K562 (cell line): ENCODE results near the gene LTO1. TPM values are rescaled to one million over a fixed set of nuclear protein-coding genes. Genes with fewer than 3 reads are reported as not detected.

ENCODE experiments used
- ARID1B ChIP-seq: fragments of 450-650 bp; IDR thresholded peaks from 2 replicates; pipeline ENCODE4 v1.6.1; 2016; ENCODE audit warnings: antibody characterized with exemption, mild to moderate bottlenecking, inconsistent platforms
- GATAD2A ChIP-seq: fragments of 450-650 bp; IDR thresholded peaks from 2 replicates; pipeline ENCODE4 v1.6.1; 2017
- JUND ChIP-seq, 2 experiments: IDR thresholded peaks; 2 replicates in 1 of 2; 3 replicates in 1 of 2; pipeline ENCODE4 v1.6.1; 2011; ENCODE audit warnings: borderline replicate concordance in 2 of 2, low read depth in 2 of 2, low read length in 2 of 2, improper control_type of control experiment in 1 of 2, missing biosample characterization in 1 of 2, missing genetic modification characterization in 1 of 2, missing genetic modification reagents in 1 of 2
- LARP7 ChIP-seq: fragments of 450-650 bp; IDR thresholded peaks from 2 replicates; pipeline ENCODE4 v1.6.1; 2016
- MEF2D ChIP-seq: conservative IDR thresholded peaks from 2 replicates; pipeline ENCODE4 v1.6.1; 2016; ENCODE audit warnings: low read depth, missing genetic modification characterization, missing compliant biosample characterization
- MLX ChIP-seq, 2 experiments: fragments of 450-650 bp in 1 of 2; sonication (generic) in 1 of 2; formaldehyde crosslinking; conservative IDR thresholded peaks; 2 replicates each; pipeline versions ENCODE4 v1.4.0 to v1.8.1; 2020 to 2022; ENCODE audit warnings: mild to moderate bottlenecking in 1 of 2, missing genetic modification reagents in 1 of 2
- PHF20 ChIP-seq: fragments of 450-650 bp; IDR thresholded peaks from 2 replicates; pipeline ENCODE4 v1.6.1; 2018; ENCODE audit not compliant: partially characterized antibody
- POLR3G ChIP-seq: IDR thresholded peaks from 2 replicates; pipeline ENCODE4 v1.6.1; 2011; ENCODE audit not compliant: insufficient read length, insufficient replicate concordance; ENCODE audit errors: extremely low read depth
- PYGO2 ChIP-seq: fragments of 450-650 bp; IDR thresholded peaks from 2 replicates; pipeline ENCODE4 v1.6.1; 2016; ENCODE audit warnings: mild to moderate bottlenecking, missing genetic modification characterization, moderate library complexity, missing compliant biosample characterization
- ZNF12 ChIP-seq: sonication (generic); formaldehyde crosslinking; IDR thresholded peaks from 2 replicates; pipeline ENCODE4 v1.4.0; 2020; ENCODE audit warnings: mild to moderate bottlenecking, missing genetic modification reagents
- ZNF583 ChIP-seq: fragments of 250-450 bp; sonication (Bioruptor Pico); IDR thresholded peaks from 2 replicates; pipeline ENCODE4 v1.4.0; 2020
- ZNF695 ChIP-seq: fragments of 450-650 bp; formaldehyde crosslinking; IDR thresholded peaks from 2 replicates; pipeline ENCODE4 v1.4.0; 2020; ENCODE audit warnings: mild to moderate bottlenecking, moderate library complexity
- ZNF717 ChIP-seq: fragments of 250-450 bp; sonication (Bioruptor Pico); IDR thresholded peaks from 2 replicates; pipeline ENCODE4 v1.5.0; 2021
- ZZZ3 ChIP-seq: fragments of 450-650 bp; IDR thresholded peaks from 2 replicates; pipeline ENCODE4 v1.6.1; 2016; ENCODE audit warnings: antibody characterized with exemption, mild to moderate bottlenecking, moderate library complexity
- polyA plus RNA-seq, 8 experiments: library from polyadenylated mRNA; depleted of rRNA in 4 of 8; stranded (reverse) in 5 of 8; unstranded in 3 of 8; fragments of >200 nt; fragmentation: Nextera tagmentation in 2 of 8; fragmentation: Illumina TruSeq in 1 of 8; extraction: Ambion mirVana in 2 of 8; extraction: Trizol in 1 of 8; gene quantifications; 2 replicates each; pipeline versions ENCODE4 v1.2.1 to v1.2.3, GENCODE V29; 2011 to 2014; ENCODE audit warnings: inconsistent platforms in 1 of 8, missing spikeins in 1 of 8
- total RNA-seq, 7 experiments: library from RNA; depleted of rRNA in 6 of 7; stranded (reverse); fragments of >200 nt in 6 of 7; fragmentation: Illumina TruSeq in 2 of 7; extraction: Trizol in 2 of 7; gene quantifications; 2 replicates each; pipeline versions ENCODE4 v1.2.1 to v1.2.3, GENCODE V29; 2011 to 2021; ENCODE audit warnings: low replicate concordance in 1 of 7
- TF ChIP-seq, protein P1 (sequence below): fragments of 250-450 bp; sonication (Bioruptor Pico); IDR thresholded peaks from 2 replicates; pipeline ENCODE4 v1.4.0; 2020
- TF ChIP-seq, protein P2 (sequence below): fragments of 450-650 bp; formaldehyde crosslinking; IDR thresholded peaks from 2 replicates; pipeline ENCODE4 v1.4.0; 2020; ENCODE audit warnings: mild to moderate bottlenecking
- TF ChIP-seq, protein P3 (sequence below): sonication (generic); formaldehyde crosslinking; IDR thresholded peaks from 2 replicates; pipeline ENCODE4 v1.9.0; 2022; ENCODE audit warnings: mild to moderate bottlenecking, missing genetic modification reagents

Gene LTO1
- total and polyA plus RNA-seq, 9 of the 15 experiments (the other 6 are each of a cell fraction or from before 2014, with no cell fraction given), result 2.6 to 43.4 (median 19.1) TPM

DNA sequence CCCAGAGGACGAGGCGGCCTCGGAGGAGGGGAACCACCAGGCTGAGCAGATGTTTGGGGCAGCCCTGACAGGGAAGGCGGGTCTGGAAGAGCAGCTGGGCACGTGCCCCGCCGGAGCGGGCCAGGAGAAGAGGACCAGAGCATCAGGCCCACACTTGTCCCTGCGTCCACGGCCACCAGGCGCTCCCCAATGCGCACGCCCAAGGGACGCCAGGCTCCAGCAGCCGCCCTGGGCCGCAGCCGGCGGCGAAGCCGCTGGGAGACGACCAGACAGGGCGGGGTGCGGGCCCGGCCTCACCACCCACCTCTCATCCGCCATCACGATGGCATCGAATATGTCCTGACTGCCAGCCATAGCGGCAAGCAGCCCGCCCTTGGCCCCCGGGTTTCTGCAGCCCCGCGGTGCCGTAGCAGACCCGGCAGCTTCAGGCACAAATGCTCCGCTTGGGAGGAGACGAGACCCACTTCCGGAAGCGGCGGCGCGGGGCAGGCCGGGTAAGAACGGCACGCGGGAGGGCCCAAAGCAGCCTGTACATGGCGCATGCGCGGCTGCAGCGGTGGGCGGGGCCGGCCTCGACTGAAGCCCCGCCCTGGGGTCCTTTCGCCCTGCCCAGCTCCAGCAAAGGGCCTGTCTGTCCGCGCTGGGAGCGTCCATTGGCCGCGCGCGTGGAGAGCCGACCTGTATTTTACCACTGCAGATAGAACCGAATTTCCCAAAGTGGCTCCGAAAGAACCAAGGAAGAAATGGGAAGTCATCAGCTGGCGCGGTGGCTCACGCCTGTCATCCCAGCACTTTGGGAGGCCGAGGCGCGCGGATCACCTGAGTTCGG lies at the start of gene LTO1 (continued):
- TF ChIP-seq, protein P1, sequence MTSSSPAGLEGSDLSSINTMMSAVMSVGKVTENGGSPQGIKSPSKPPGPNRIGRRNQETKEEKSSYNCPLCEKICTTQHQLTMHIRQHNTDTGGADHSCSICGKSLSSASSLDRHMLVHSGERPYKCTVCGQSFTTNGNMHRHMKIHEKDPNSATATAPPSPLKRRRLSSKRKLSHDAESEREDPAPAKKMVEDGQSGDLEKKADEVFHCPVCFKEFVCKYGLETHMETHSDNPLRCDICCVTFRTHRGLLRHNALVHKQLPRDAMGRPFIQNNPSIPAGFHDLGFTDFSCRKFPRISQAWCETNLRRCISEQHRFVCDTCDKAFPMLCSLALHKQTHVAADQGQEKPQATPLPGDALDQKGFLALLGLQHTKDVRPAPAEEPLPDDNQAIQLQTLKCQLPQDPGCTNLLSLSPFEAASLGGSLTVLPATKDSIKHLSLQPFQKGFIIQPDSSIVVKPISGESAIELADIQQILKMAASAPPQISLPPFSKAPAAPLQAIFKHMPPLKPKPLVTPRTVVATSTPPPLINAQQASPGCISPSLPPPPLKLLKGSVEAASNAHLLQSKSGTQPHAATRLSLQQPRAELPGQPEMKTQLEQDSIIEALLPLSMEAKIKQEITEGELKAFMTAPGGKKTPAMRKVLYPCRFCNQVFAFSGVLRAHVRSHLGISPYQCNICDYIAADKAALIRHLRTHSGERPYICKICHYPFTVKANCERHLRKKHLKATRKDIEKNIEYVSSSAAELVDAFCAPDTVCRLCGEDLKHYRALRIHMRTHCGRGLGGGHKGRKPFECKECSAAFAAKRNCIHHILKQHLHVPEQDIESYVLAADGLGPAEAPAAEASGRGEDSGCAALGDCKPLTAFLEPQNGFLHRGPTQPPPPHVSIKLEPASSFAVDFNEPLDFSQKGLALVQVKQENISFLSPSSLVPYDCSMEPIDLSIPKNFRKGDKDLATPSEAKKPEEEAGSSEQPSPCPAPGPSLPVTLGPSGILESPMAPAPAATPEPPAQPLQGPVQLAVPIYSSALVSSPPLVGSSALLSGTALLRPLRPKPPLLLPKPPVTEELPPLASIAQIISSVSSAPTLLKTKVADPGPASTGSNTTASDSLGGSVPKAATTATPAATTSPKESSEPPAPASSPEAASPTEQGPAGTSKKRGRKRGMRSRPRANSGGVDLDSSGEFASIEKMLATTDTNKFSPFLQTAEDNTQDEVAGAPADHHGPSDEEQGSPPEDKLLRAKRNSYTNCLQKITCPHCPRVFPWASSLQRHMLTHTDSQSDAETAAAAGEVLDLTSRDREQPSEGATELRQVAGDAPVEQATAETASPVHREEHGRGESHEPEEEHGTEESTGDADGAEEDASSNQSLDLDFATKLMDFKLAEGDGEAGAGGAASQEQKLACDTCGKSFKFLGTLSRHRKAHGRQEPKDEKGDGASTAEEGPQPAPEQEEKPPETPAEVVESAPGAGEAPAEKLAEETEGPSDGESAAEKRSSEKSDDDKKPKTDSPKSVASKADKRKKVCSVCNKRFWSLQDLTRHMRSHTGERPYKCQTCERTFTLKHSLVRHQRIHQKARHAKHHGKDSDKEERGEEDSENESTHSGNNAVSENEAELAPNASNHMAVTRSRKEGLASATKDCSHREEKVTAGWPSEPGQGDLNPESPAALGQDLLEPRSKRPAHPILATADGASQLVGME (CRISPR knock-in tag), result peak; percentile 39; the same call in 1 of the 2 replicates
- TF ChIP-seq ZNF583 (no peak), PHF20 (peak; percentile 97), LARP7 (0 out of 2 replicates have a peak, but pooled peaks have one; percentile 85), ZNF12 (CRISPR knock-in tag) (no peak), GATAD2A (no peak), MEF2D (tag) (no peak), ARID1B (peak; percentile 45; the same call in 1 of the 2 replicates), PYGO2 (tag) (no peak), ZNF695 (CRISPR knock-in tag) (no peak), ZZZ3 (0 out of 2 replicates have a peak, but pooled peaks have one; percentile 61), JUND (IDR thresholded peaks at IDR 0.05; ENCODE audit: borderline replicate concordance, low read depth, low read length) (peak; percentile 54), JUND (tag; IDR thresholded peaks at IDR 0.05; ENCODE audit: borderline replicate concordance, low read depth, low read length) (no peak; the same call in 2 of the 3 replicates), MLX (CRISPR knock-in tag; conservative IDR thresholded peaks at IDR 0.05) (no peak), POLR3G (no peak), ZNF717 (CRISPR knock-in tag) (no peak)
- TF ChIP-seq, protein P2, sequence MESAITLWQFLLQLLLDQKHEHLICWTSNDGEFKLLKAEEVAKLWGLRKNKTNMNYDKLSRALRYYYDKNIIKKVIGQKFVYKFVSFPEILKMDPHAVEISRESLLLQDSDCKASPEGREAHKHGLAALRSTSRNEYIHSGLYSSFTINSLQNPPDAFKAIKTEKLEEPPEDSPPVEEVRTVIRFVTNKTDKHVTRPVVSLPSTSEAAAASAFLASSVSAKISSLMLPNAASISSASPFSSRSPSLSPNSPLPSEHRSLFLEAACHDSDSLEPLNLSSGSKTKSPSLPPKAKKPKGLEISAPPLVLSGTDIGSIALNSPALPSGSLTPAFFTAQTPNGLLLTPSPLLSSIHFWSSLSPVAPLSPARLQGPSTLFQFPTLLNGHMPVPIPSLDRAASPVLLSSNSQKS (CRISPR knock-in tag), result no peak
- TF ChIP-seq, protein P3, sequence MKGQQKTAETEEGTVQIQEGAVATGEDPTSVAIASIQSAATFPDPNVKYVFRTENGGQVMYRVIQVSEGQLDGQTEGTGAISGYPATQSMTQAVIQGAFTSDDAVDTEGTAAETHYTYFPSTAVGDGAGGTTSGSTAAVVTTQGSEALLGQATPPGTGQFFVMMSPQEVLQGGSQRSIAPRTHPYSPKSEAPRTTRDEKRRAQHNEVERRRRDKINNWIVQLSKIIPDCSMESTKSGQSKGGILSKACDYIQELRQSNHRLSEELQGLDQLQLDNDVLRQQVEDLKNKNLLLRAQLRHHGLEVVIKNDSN (CRISPR knock-in tag), result peak; percentile 70
